Measurements from ENCODE around the gene CERS5. TPM values are rescaled to one million over a fixed set of nuclear protein-coding genes. Genes with fewer than 3 reads are reported as not detected.

The CERS5 gene
- total RNA-seq, 2 experiments from 2014 or later = 49.4 to 64.4 TPM

DNA sequence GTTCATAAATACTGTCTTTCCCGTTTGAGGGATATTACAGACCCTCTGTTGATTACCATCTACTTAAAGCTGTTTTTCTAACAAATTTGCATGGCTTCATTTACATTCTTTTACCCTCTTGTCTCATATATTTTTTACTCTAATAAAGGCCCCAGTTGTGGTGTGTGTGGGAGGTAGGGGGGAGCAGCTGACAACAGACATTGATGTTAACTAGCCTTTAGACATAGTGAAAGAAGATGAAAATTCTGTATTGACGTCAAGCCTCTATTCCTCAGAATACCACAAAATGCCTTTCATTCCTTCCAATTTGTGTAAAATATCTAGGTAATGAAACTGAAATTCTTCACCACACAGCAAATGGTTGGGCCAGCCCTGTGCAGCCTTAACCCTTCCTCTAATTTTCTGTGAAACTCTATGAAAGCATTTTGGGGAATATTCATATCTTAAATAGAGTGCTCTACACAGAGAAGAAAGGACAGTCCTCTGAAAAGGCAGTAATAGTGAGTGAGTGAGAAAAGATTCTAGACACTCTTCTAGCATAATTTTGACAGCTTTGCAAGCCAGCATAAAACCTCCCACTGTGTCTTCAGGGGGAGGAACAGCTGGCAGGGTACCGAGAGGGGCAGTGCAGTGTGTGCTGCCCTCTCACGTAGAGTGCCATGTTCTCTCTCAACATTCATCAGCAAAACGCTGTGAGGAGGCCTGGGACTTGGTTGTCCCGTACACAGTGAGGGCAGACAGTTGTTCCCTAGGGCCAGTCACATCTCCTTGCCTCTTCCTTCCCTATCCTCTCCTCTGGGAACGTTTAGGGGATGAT is 20.1 kb upstream of the CERS5 start:
- Mint-ChIP-seq H3K27me3 (no peaks in the 10 kb centered on the region), H3K9me3 (ENCODE audit: low read depth) (no peaks in the 10 kb centered on the region), H3K4me1 (peaks cover 55% of the 10 kb centered on the region), H3K27ac (peak overlapping the region; percentile 87), H3K36me3 (ENCODE audit: low read depth) (peaks cover 29% of the 10 kb centered on the region), H3K4me3 (peak overlapping the region; percentile 40)
- intact Hi-C loops (cut with DNase I, micrococcal nuclease) = loop anchor here (1.0 to 10.0 kb wide), 9 partner anchors 20 to 128 kb away; partner anchors contain the start of gene CERS5 (in 2 of the 2)
- ChIA-PET POLR2A (interaction anchor here (0.6 to 2.4 kb wide), 6 partner anchors 23 to 246 kb away, joined by 3 to 15 read pairs (median 4); partner anchors contain the start of gene COX14), CTCF (interaction anchor here (0.5 to 4.8 kb wide), 8 partner anchors 10 to 319 kb away, joined by 3 to 38 read pairs (median 4); partner anchors contain the start of genes CERS5 and COX14)
- DNase-seq = peak; percentile 73
- ATAC-seq = peak; percentile 74

DNA sequence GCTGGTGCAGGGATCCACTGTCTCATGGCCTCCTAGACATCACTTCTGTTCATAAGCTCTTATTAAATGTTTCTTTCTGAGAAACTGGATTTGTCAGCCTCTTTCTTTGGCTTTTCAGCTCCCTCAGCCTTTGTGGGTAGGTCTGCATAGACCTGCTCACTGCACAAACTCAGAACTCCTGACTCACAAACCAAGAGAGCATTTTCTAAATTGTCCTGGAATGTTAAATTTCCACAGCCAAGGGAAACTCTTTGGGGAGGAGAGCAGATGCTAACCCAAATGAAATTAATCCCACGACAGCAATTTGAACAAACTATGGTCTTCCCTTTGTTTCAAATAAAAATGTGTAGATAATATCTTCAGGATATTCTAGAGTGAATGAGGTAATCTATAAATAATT is 19.5 kb upstream of the CERS5 start:
- Mint-ChIP-seq H3K36me3 (ENCODE audit: low read depth) (peaks cover 29% of the 10 kb centered on the region), H3K4me1 (peaks cover 55% of the 10 kb centered on the region), H3K27ac (peak overlapping the region; percentile 87), H3K4me3 (peak overlapping the region; percentile 37), H3K9me3 (ENCODE audit: low read depth) (no peaks in the 10 kb centered on the region), H3K27me3 (no peaks in the 10 kb centered on the region)
- ChIA-PET CTCF (interaction anchor here (1.2 to 4.8 kb wide), 4 partner anchors 11 to 75 kb away, joined by 3 to 38 read pairs (median 6); partner anchors contain the start of genes CERS5 and COX14), POLR2A (interaction anchor here (0.6 to 2.4 kb wide), 4 partner anchors 19 to 36 kb away, joined by 3 to 15 read pairs (median 5); partner anchors contain the start of gene CERS5)
- peak; percentile 20 for ATAC-seq
- no peak for DNase-seq
- intact Hi-C loops (cut with DNase I, micrococcal nuclease) = loop anchor here (1.0 to 10.0 kb wide), 9 partner anchors 19 to 128 kb away; partner anchors contain the start of gene CERS5 (in 2 of the 2)

- intact Hi-C loops (cut with DNase I, micrococcal nuclease) = loop anchor here (2.0 to 10.0 kb wide), 5 partner anchors 19 to 129 kb away; partner anchors contain the start of gene CERS5 (in 1 of the 2)
- no peak for ATAC-seq
- peak overlapping the region; percentile 87 for H3K27ac Mint-ChIP-seq
- CTCF ChIA-PET = interaction anchor here (0.8 to 4.8 kb wide), 5 partner anchors 10 to 74 kb away, joined by 3 to 38 read pairs (median 6); partner anchors contain the start of gene COX14
- peaks cover 55% of the 10 kb centered on the region for H3K4me1 Mint-ChIP-seq
- no peak for DNase-seq
- no peaks in the 10 kb centered on the region for H3K27me3 Mint-ChIP-seq
- no peaks in the 10 kb centered on the region for H3K9me3 Mint-ChIP-seq (ENCODE audit: low read depth)
- peaks cover 34% of the 10 kb centered on the region for H3K36me3 Mint-ChIP-seq (ENCODE audit: low read depth)
- POLR2A ChIA-PET = interaction anchor here (0.6 to 2.4 kb wide), 4 partner anchors 19 to 37 kb away, joined by 3 to 15 read pairs (median 5); partner anchors contain the start of gene CERS5
- H3K4me3 Mint-ChIP-seq = no peak overlapping the region
Observed at GRCh38 chr12:50185970-50186663, 18.9 kb upstream of the CERS5 start.

- ChIA-PET POLR2A (interaction anchor here (2.4 kb wide), 1 partner anchor 37 kb away, joined by 5 read pairs; no protein-coding TSS in a partner anchor), CTCF (interaction anchor here (0.6 to 4.8 kb wide), 5 partner anchors 8 to 73 kb away, joined by 3 to 38 read pairs (median 4); partner anchors contain the start of genes CERS5 and COX14)
- Mint-ChIP-seq H3K4me3 (no peak overlapping the region), H3K9me3 (ENCODE audit: low read depth) (no peaks in the 10 kb centered on the region), H3K4me1 (peaks cover 55% of the 10 kb centered on the region), H3K27me3 (no peaks in the 10 kb centered on the region), H3K27ac (peak overlapping the region; percentile 87), H3K36me3 (ENCODE audit: low read depth) (peaks cover 34% of the 10 kb centered on the region)
- intact Hi-C loops (cut with DNase I, micrococcal nuclease) = loop anchor here (5.0 to 10.0 kb wide), 3 partner anchors 62 to 129 kb away; no protein-coding TSS in a partner anchor
- DNase-seq (no peak), ATAC-seq (no peak)
Observed at GRCh38 chr12:50185301-50185895, 18.2 kb upstream of the CERS5 start.

GRCh38 chr12:50184261-50184660 is 17.1 kb upstream of the CERS5 start:
- ChIA-PET CTCF (interaction anchor here (1.5 to 4.8 kb wide), 3 partner anchors 8 to 130 kb away, joined by 3 to 38 read pairs (median 7); partner anchors contain the start of gene COX14), POLR2A (no interaction called here)
- peak overlapping the region; percentile 53 for H3K27ac Mint-ChIP-seq
- ATAC-seq = no peak
- H3K4me3 Mint-ChIP-seq = no peak overlapping the region
- H3K36me3 Mint-ChIP-seq (ENCODE audit: low read depth) = peaks cover 31% of the 10 kb centered on the region
- no peaks in the 10 kb centered on the region for H3K9me3 Mint-ChIP-seq (ENCODE audit: low read depth)
- H3K4me1 Mint-ChIP-seq = peaks cover 53% of the 10 kb centered on the region
- no peak for DNase-seq
- intact Hi-C loops (cut with DNase I, micrococcal nuclease) = loop anchor here in 1 of 2 experiments (10.0 kb wide), 1 partner anchor 131 kb away; no protein-coding TSS in a partner anchor
- no peaks in the 10 kb centered on the region for H3K27me3 Mint-ChIP-seq

DNA sequence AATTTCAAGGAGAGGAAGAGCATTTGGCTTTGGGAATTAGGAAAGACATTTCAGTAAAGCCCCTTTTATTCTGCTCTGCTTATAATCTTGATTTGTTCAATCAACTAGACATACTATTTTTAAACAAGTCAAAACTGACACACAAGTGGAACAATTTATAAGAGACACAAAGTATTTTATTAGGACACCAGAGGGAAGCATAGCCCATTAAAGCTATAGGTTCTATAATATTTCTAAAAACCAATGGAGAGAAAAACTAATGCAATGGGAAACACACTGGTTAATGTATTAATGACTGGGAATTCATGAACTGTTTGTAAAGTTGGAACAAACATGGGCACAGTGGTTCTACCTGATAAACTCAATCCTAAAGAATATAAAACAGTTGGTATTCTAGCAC is 15.3 kb upstream of the CERS5 start:
- Mint-ChIP-seq H3K27me3 (no peaks in the 10 kb centered on the region), H3K27ac (no peak overlapping the region), H3K4me1 (peaks cover 35% of the 10 kb centered on the region), H3K36me3 (ENCODE audit: low read depth) (peaks cover 24% of the 10 kb centered on the region), H3K9me3 (ENCODE audit: low read depth) (no peaks in the 10 kb centered on the region), H3K4me3 (no peak overlapping the region)
- intact Hi-C loops (cut with DNase I, micrococcal nuclease) = loop anchor here in 1 of 2 experiments (10.0 kb wide), 1 partner anchor 132 kb away; no protein-coding TSS in a partner anchor
- DNase-seq (no peak), ATAC-seq (no peak)
- ChIA-PET CTCF (interaction anchor here (0.6 to 2.4 kb wide), 6 partner anchors 10 to 132 kb away, joined by 3 to 9 read pairs (median 4); partner anchors contain the start of gene CERS5), POLR2A (interaction anchor here (0.7 kb wide), 1 partner anchor 38 kb away, joined by 4 read pairs; no protein-coding TSS in a partner anchor)

GRCh38 chr12:50181691-50182090 is 14.5 kb upstream of the CERS5 start:
- ChIA-PET CTCF (interaction anchor here (0.9 to 2.4 kb wide), 6 partner anchors 10 to 212 kb away, joined by 3 to 9 read pairs (median 6); partner anchors contain the start of gene CERS5), POLR2A (interaction anchor here (0.7 kb wide), 1 partner anchor 39 kb away, joined by 4 read pairs; no protein-coding TSS in a partner anchor)
- H3K36me3 Mint-ChIP-seq (ENCODE audit: low read depth) = peaks cover 25% of the 10 kb centered on the region
- no peaks in the 10 kb centered on the region for H3K9me3 Mint-ChIP-seq (ENCODE audit: low read depth)
- DNase-seq (no peak), ATAC-seq (no peak)
- peaks cover 27% of the 10 kb centered on the region for H3K4me1 Mint-ChIP-seq
- H3K27me3 Mint-ChIP-seq = no peaks in the 10 kb centered on the region
- intact Hi-C loops (cut with DNase I, micrococcal nuclease) = loop anchor here in 1 of 2 experiments (10.0 kb wide), 1 partner anchor 133 kb away; no protein-coding TSS in a partner anchor
- no peak overlapping the region for H3K4me3 Mint-ChIP-seq
- H3K27ac Mint-ChIP-seq = peak overlapping the region; percentile 7

DNA sequence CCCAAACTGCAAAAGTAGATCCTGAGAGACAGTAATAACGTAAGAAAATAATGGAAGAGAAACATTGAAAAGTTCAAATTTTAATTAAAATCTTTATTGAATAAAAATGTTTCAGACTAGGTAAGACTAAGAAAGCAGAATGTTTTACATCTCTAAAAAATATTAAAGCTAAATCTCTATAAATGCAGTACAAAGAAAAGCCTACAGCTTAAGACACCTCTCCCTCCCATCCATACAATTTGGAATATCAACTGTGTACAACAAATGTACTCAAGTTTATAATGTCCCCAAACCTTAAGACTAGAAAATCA is 8.5 kb upstream of the CERS5 start:
- POLR2A ChIA-PET = interaction anchor here (0.6 to 1.4 kb wide), 2 partner anchors 9 to 19 kb away, joined by 3 to 4 read pairs; partner anchors contain the start of gene CERS5
- ATAC-seq = no peak
- Mint-ChIP-seq H3K27me3 (no peaks in the 10 kb centered on the region), H3K4me1 (no peaks in the 10 kb centered on the region), H3K4me3 (no peak overlapping the region), H3K9me3 (ENCODE audit: low read depth) (no peaks in the 10 kb centered on the region), H3K36me3 (ENCODE audit: low read depth) (peaks cover 10% of the 10 kb centered on the region), H3K27ac (no peak overlapping the region)
- CTCF ChIA-PET = interaction anchor here (0.6 to 4.5 kb wide), 54 partner anchors 9 to 1749 kb away, joined by 3 to 43 read pairs (median 4); partner anchors contain the start of genes CERS5, COX14, LIMA1 and SMARCD1
- intact Hi-C loops (cut with DNase I, micrococcal nuclease) = loop anchor here (1.0 to 2.0 kb wide), 5 partner anchors 43 to 100 kb away; partner anchors contain the start of gene SMARCD1 (in 1 of the 2)
- DNase-seq = no peak

GRCh38 chr12:50174971-50175715 is 8.0 kb upstream of the CERS5 start:
- no peaks in the 10 kb centered on the region for H3K27me3 Mint-ChIP-seq
- ChIA-PET POLR2A (interaction anchor here (1.4 kb wide), 1 partner anchor 8 kb away, joined by 4 read pairs; the partner anchor contains the start of gene CERS5), CTCF (interaction anchor here (0.6 to 4.5 kb wide), 46 partner anchors 9 to 1749 kb away, joined by 3 to 43 read pairs (median 4); partner anchors contain the start of genes CERS5, COX14, LIMA1 and SMARCD1)
- no peak for ATAC-seq
- H3K9me3 Mint-ChIP-seq (ENCODE audit: low read depth) = no peaks in the 10 kb centered on the region
- no peaks in the 10 kb centered on the region for H3K4me1 Mint-ChIP-seq
- H3K27ac Mint-ChIP-seq = no peak overlapping the region
- peaks cover 10% of the 10 kb centered on the region for H3K36me3 Mint-ChIP-seq (ENCODE audit: low read depth)
- H3K4me3 Mint-ChIP-seq = no peak overlapping the region
- DNase-seq = no peak
- intact Hi-C loops (cut with DNase I, micrococcal nuclease) = loop anchor here (1.0 to 2.0 kb wide), 5 partner anchors 43 to 100 kb away; partner anchors contain the start of gene SMARCD1 (in 1 of the 2)
